HG03066 (cell line): ENCODE measurements around the gene ADD2.
"Not testable (repeated sequence)": the region's sequence is repeated elsewhere in the genome, so short reads cannot be mapped to it uniquely, and the experiment has no call there.

Experiments
- ATAC-seq: cut with Tn5 transposase; IDR thresholded peaks from one replicate; pipeline ENCODE4 v1.9.1; 2021; ENCODE audit warnings: low read depth; ENCODE audit not compliant: unreplicated experiment

ADD2 gene

GRCh38 chr2:70753902-70754301 is 14.1 kb downstream of the ADD2 start:
- no peak for ATAC-seq

- no peak for ATAC-seq
Measured at GRCh38 chr2:70753031-70753430, 15.0 kb downstream of the ADD2 start.

- no peak for ATAC-seq
Measured at GRCh38 chr2:70752396-70752795, 15.6 kb downstream of the ADD2 start.

GRCh38 chr2:70751881-70752280 is 16.1 kb downstream of the ADD2 start:
- no peak for ATAC-seq

- no peak for ATAC-seq
Measured at GRCh38 chr2:70750320-70750719, 17.7 kb downstream of the ADD2 start.

- no peak for ATAC-seq
Measured at GRCh38 chr2:70748002-70748784, 19.8 kb downstream of the ADD2 start.

GRCh38 chr2:70747284-70747683 is 20.7 kb downstream of the ADD2 start:
- no peak for ATAC-seq

- ATAC-seq = no peak
Measured at GRCh38 chr2:70746094-70746974, 21.7 kb downstream of the ADD2 start.

GRCh38 chr2:70745276-70745825 is 22.6 kb downstream of the ADD2 start:
- no peak for ATAC-seq

- no peak for ATAC-seq
Measured at GRCh38 chr2:70744397-70744796, 23.6 kb downstream of the ADD2 start.

GRCh38 chr2:70743677-70744076 is 24.3 kb downstream of the ADD2 start:
- ATAC-seq = no peak

GRCh38 chr2:70743068-70743467 is 24.9 kb downstream of the ADD2 start:
- ATAC-seq = no peak

- not testable (repeated sequence) for ATAC-seq
Measured at GRCh38 chr2:70739492-70739891, 28.5 kb downstream of the ADD2 start.

GRCh38 chr2:70738159-70738558 is 29.8 kb downstream of the ADD2 start:
- no peak for ATAC-seq

GRCh38 chr2:70735071-70735470 is 32.9 kb downstream of the ADD2 start:
- ATAC-seq = no peak

- ATAC-seq = no peak
Measured at GRCh38 chr2:70733646-70734180, 34.3 kb downstream of the ADD2 start.

GRCh38 chr2:70732766-70733645 is 35.0 kb downstream of the ADD2 start:
- ATAC-seq = no peak

- ATAC-seq = no peak
Measured at GRCh38 chr2:70730730-70731129, 37.3 kb downstream of the ADD2 start.

- ATAC-seq = no peak
Measured at GRCh38 chr2:70729647-70730046, 38.4 kb downstream of the ADD2 start.

- ATAC-seq = no peak
Measured at GRCh38 chr2:70728128-70728527, 39.9 kb downstream of the ADD2 start.
